Activated T-helper 1 cell treated with anti-CD3 and anti-CD28 coated beads, Interleukin-2, amount 50 U/mL, for 16 hours (primary cell): ENCODE results near the gene PARD6B.
"Not testable (repeated sequence)": the region's sequence is repeated elsewhere in the genome, so short reads cannot be mapped to it uniquely, and the experiment has no call there.

Source experiments
- DNase-seq, 2 donors: peaks; one replicate each; pipeline ENCODE4 v3.0.0-alpha.2; 2020; ENCODE audit warnings: low read depth in 1 of 2, low spot score in 1 of 2

The PARD6B gene

DNA sequence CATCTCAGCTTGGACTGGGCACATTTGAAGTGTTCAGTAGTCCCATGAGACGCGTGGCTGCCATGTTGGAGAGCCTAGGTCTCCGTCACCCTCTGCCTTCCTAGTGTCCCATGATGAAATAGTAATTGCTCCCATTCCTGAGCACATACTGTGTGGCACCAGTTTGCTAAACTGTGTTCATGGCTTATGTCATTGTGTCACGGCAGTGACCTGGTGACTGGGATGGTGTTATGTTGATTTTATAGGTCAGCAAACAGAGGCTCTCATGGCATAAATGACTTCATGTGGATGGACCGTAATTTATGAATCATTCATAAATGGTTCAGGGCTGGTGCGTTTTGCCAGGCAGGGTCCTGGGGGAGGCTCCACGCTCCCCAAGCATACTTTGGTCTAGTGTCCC, 67.3 kb downstream of the PARD6B start:
- DNase-seq: no peak

DNA sequence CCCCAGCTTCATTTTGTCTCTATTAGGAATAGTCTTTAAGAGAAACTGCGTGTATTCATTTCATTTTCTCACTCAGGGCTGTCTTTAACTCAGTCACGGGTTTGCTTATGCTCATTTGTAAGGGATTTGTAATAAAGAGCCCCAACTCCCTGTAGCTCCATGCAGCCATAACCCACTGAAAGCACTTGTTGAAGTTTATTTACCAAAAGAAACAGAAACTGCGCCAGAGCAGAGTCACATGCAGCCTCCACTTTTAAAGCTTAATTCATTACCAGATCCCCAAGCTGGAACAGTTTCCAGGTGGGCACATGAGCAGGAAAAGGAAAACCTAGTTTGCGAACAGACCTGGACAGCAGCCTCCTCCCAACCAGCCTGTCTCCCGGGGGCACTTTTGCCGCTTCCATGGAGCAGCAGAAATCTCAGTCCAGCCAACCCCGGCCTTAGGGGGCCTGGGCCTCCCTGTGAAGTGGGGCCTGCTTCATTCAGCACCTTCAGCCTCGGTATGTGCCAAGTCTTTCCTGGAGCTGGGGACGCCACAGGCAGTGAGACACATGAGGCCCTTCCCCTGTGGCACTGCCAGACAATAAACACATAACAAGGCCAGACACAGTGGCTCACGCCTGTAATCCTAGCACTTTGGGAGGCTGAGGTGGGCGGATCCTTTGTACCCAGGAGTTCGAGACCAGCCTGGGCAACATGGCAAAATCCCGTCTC, 68.0 kb downstream of the PARD6B start:
- no peak for DNase-seq

- no peak for DNase-seq
Measured at GRCh38 chr20:50799890-50800550, 68.6 kb downstream of the PARD6B start.

GRCh38 chr20:50800986-50801746, 69.8 kb downstream of the PARD6B start:
- not testable (repeated sequence) for DNase-seq

- DNase-seq: no peak
Measured at GRCh38 chr20:50801747-50802125, 70.4 kb downstream of the PARD6B start.

DNA sequence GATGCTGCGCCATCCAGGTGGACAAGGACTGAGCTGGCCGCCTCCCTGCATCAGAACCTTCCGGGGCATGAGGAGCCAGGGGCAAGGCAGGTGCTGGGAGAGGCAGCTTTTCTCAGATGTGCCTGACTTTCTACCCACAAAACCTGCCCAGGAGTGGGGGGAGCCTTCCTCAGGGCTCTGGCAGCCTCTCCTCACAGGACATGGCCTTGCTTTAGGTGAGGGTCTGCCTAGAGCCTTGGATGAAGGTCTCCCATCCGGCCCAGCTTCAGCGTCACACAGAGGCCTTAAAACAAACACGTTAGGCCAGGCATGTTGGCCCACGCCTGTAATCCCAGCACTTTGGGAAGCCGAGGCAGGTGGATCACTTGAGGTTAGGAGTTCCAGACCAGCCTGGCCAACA, 70.9 kb downstream of the PARD6B start:
- no peak for DNase-seq

GRCh38 chr20:50804437-50805348, 73.3 kb downstream of the PARD6B start:
- no peak for DNase-seq

DNA sequence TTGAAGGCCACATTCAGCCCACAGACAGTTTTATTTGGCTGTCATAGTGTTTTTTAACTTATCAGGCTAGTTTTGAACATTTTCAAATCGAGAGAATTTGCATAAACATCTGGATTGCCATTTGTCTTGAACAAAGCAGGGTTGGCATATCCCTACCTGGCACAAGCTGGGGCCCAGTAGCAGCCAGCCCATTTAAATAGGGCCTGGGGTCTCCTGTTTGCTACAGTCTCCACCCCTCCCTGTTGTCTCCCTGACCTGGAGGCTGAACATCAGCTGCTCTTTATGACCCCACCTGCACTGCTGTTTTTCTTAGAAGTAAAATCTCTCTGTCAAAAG, 73.9 kb downstream of the PARD6B start:
- DNase-seq: no peak

GRCh38 chr20:50806126-50806768, 74.9 kb downstream of the PARD6B start:
- DNase-seq: no peak
